ENCODE data around the gene MTHFD2. TPM values are rescaled to one million over a fixed set of nuclear protein-coding genes. Genes with fewer than 3 reads are reported as not detected.
"Not testable (repeated sequence)": the region's sequence is repeated elsewhere in the genome, so short reads cannot be mapped to it uniquely, and the experiment has no call there.

Gene MTHFD2
- total RNA-seq, 1 donor from 2014 or later: 293 TPM

GRCh38 chr2:74225698-74226459 is 27.5 kb downstream of the MTHFD2 start:
- Mint-ChIP-seq H3K9me3 (ENCODE audit: unreplicated experiment) (peaks cover 4% of the 10 kb centered on the region), H3K4me1 (ENCODE audit: low read depth, unreplicated experiment) (peaks cover 15% of the 10 kb centered on the region), H3K36me3 (ENCODE audit: unreplicated experiment) (no peaks in the 10 kb centered on the region), H3K4me3 (ENCODE audit: unreplicated experiment) (no peak overlapping the region), H3K27ac (ENCODE audit: unreplicated experiment) (no peak overlapping the region), H3K27me3 (ENCODE audit: unreplicated experiment) (peaks cover 4% of the 10 kb centered on the region)
- TF ChIP-seq CTCF (IDR thresholded peaks at IDR 0.05; ENCODE audit: partially characterized antibody, unreplicated experiment): no peak
- DNase-seq: no peak

GRCh38 chr2:74226648-74227213 is 28.3 kb downstream of the MTHFD2 start:
- Mint-ChIP-seq H3K4me3 (ENCODE audit: unreplicated experiment) (peak overlapping the region; percentile 35), H3K36me3 (ENCODE audit: unreplicated experiment) (no peaks in the 10 kb centered on the region), H3K27me3 (ENCODE audit: unreplicated experiment) (peaks cover 4% of the 10 kb centered on the region), H3K27ac (ENCODE audit: unreplicated experiment) (peak overlapping the region; percentile 10), H3K4me1 (ENCODE audit: low read depth, unreplicated experiment) (peaks cover 15% of the 10 kb centered on the region), H3K9me3 (ENCODE audit: unreplicated experiment) (peaks cover 4% of the 10 kb centered on the region)
- DNase-seq: peak; percentile 49
- no peak for TF ChIP-seq CTCF (IDR thresholded peaks at IDR 0.05; ENCODE audit: partially characterized antibody, unreplicated experiment)

GRCh38 chr2:74227646-74228045 is 29.2 kb downstream of the MTHFD2 start:
- H3K27me3 Mint-ChIP-seq (ENCODE audit: unreplicated experiment): peaks cover 4% of the 10 kb centered on the region
- DNase-seq: no peak
- H3K9me3 Mint-ChIP-seq (ENCODE audit: unreplicated experiment): peaks cover 4% of the 10 kb centered on the region
- no peak for TF ChIP-seq CTCF (IDR thresholded peaks at IDR 0.05; ENCODE audit: partially characterized antibody, unreplicated experiment)
- H3K4me1 Mint-ChIP-seq (ENCODE audit: low read depth, unreplicated experiment): peaks cover 15% of the 10 kb centered on the region
- no peak overlapping the region for H3K4me3 Mint-ChIP-seq (ENCODE audit: unreplicated experiment)
- H3K36me3 Mint-ChIP-seq (ENCODE audit: unreplicated experiment): no peaks in the 10 kb centered on the region
- no peak overlapping the region for H3K27ac Mint-ChIP-seq (ENCODE audit: unreplicated experiment)

- no peak for DNase-seq
- no peaks in the 10 kb centered on the region for H3K36me3 Mint-ChIP-seq (ENCODE audit: unreplicated experiment)
- H3K27ac Mint-ChIP-seq (ENCODE audit: unreplicated experiment): no peak overlapping the region
- peaks cover 4% of the 10 kb centered on the region for H3K9me3 Mint-ChIP-seq (ENCODE audit: unreplicated experiment)
- TF ChIP-seq CTCF (IDR thresholded peaks at IDR 0.05; ENCODE audit: partially characterized antibody, unreplicated experiment): no peak
- H3K4me1 Mint-ChIP-seq (ENCODE audit: low read depth, unreplicated experiment): peaks cover 13% of the 10 kb centered on the region
- no peak overlapping the region for H3K4me3 Mint-ChIP-seq (ENCODE audit: unreplicated experiment)
- peaks cover 5% of the 10 kb centered on the region for H3K27me3 Mint-ChIP-seq (ENCODE audit: unreplicated experiment)
Measured at GRCh38 chr2:74228772-74229171, 30.4 kb downstream of the MTHFD2 start.

- H3K4me1 Mint-ChIP-seq (ENCODE audit: low read depth, unreplicated experiment): peaks cover 14% of the 10 kb centered on the region
- not testable (repeated sequence) for H3K9me3 Mint-ChIP-seq (ENCODE audit: unreplicated experiment); H3K27ac Mint-ChIP-seq (ENCODE audit: unreplicated experiment); H3K36me3 Mint-ChIP-seq (ENCODE audit: unreplicated experiment); DNase-seq; H3K4me3 Mint-ChIP-seq (ENCODE audit: unreplicated experiment); H3K27me3 Mint-ChIP-seq (ENCODE audit: unreplicated experiment)
Measured at GRCh38 chr2:74229865-74230264, 31.4 kb downstream of the MTHFD2 start.

All from glutamatergic neuron (in vitro differentiated cells).